ENCODE data around the gene SLC25A29.

- TF ChIP-seq ZNF362 (tag by site-specific recombination; IDR thresholded peaks at IDR 0.05) (no peak), TCF7L2 (IDR thresholded peaks at IDR 0.05; ENCODE audit: borderline replicate concordance, low read depth, low read length) (no peak), CTCF (tag by site-specific recombination; IDR thresholded peaks at IDR 0.05) (no peak), HOXA7 (CRISPR knock-in tag; IDR thresholded peaks at IDR 0.05; ENCODE audit: borderline replicate concordance) (no peak), ZNF146 (tag by site-specific recombination; IDR thresholded peaks at IDR 0.05) (no peak), OSR2 (tag by site-specific recombination; IDR thresholded peaks at IDR 0.05) (no peak), PRDM4 (tag by site-specific recombination; IDR thresholded peaks at IDR 0.05) (no peak), ZBTB7A (tag by site-specific recombination; IDR thresholded peaks at IDR 0.05; ENCODE audit: low read depth) (no peak), ZNF391 (tag by site-specific recombination; IDR thresholded peaks at IDR 0.05; ENCODE audit: borderline replicate concordance, low read depth) (no peak), ZNF521 (tag by site-specific recombination; IDR thresholded peaks at IDR 0.05) (no peak), ZBTB20 (tag by site-specific recombination; IDR thresholded peaks at IDR 0.05) (no peak), WT1 (tag by site-specific recombination; IDR thresholded peaks at IDR 0.05) (no peak), ZFP41 (tag by site-specific recombination; IDR thresholded peaks at IDR 0.05; ENCODE audit: borderline replicate concordance) (no peak), SP2 (tag by site-specific recombination; IDR thresholded peaks at IDR 0.05) (no peak)
These were observed 27.6 kb upstream of the SLC25A29 start for GRCh38 chr14:100333827-100334226.
